Hematopoietic multipotent progenitor cell treated with erythropoietin and hydrocortisone succinate and interleukin-3 and kit ligand, for 4 days (in vitro differentiated cells): ENCODE measurements around the gene CYP2C19.
A peak's percentile ranks its signal among the peaks of the same experiment; 100 is the strongest.
"Not testable (repeated sequence)": the region's sequence is repeated elsewhere in the genome, so short reads cannot be mapped to it uniquely, and the experiment has no call there.

Experiments used
- DNase-seq: peaks from one replicate; pipeline ENCODE4 v3.0.0-alpha.2; 2015

The CYP2C19 gene

GRCh38 chr10:94889123-94889522 is 126.6 kb downstream of the CYP2C19 start:
- DNase-seq = no peak

GRCh38 chr10:94890264-94891022 is 128.0 kb downstream of the CYP2C19 start:
- DNase-seq = no peak

GRCh38 chr10:94898414-94898813 is 135.9 kb downstream of the CYP2C19 start:
- DNase-seq = not testable (repeated sequence)

GRCh38 chr10:94902080-94902479 is 139.6 kb downstream of the CYP2C19 start:
- DNase-seq = no peak

GRCh38 chr10:94902570-94902969 is 140.1 kb downstream of the CYP2C19 start:
- peak; percentile 21 for DNase-seq
